Common myeloid progenitor, CD34-positive (primary cell): ENCODE data around the gene SGMS2.
"Not testable (repeated sequence)": the region's sequence is repeated elsewhere in the genome, so short reads cannot be mapped to it uniquely, and the experiment has no call there.

Experiments used
- CTCF ChIA-PET: fragments of 350-600 bp; sonication (Branson Sonifier 250); formaldehyde crosslinking; loops from one replicate; lab custom pipeline; 2021; ENCODE audit warnings: antibody characterized with exemption; lab: Charles Lee
- POLR2A ChIA-PET: fragments of 350-600 bp; sonication (Branson Sonifier 250); formaldehyde crosslinking; loops from one replicate; lab custom pipeline; 2021; ENCODE audit warnings: antibody characterized with exemption; lab: Charles Lee
- DNase-seq, 3 donors: peaks; one replicate each; pipeline versions ENCODE4 v3.0.0 to v3.0.0-alpha.2; 2013
- H3K27ac ChIP-seq, 2 experiments: 1 replicate in 1 of 2; 2 replicates in 1 of 2; pipeline ENCODE4 v1.7.0; 2013; ENCODE audit warnings: inconsistent platforms in 2 of 2, low read length in 2 of 2, mild to moderate bottlenecking in 2 of 2, low read depth in 1 of 2, moderate library complexity in 1 of 2; ENCODE audit not compliant: severe bottlenecking in 2 of 2, insufficient read depth in 1 of 2, poor library complexity in 1 of 2
- H3K27me3 ChIP-seq, 5 experiments: replicated peaks in 2 of 5; 1 replicate in 3 of 5; 2 replicates in 2 of 5; pipeline versions ENCODE4 v1.6.1 to v1.7.0; 2013; ENCODE audit warnings: low read length in 4 of 5, mild to moderate bottlenecking in 2 of 5, moderate library complexity in 2 of 5, inconsistent platforms in 1 of 5; ENCODE audit not compliant: insufficient read depth in 5 of 5, control insufficient read depth in 4 of 5
- H3K36me3 ChIP-seq, 4 experiments: 1 replicate in 2 of 4; 2 replicates in 2 of 4; pipeline versions ENCODE4 v1.6.1 to v1.7.0; 2013; ENCODE audit warnings: low read length in 3 of 4, control low read depth in 1 of 4, mild to moderate bottlenecking in 1 of 4; ENCODE audit not compliant: control insufficient read depth in 4 of 4, insufficient read depth in 4 of 4
- H3K4me1 ChIP-seq, 4 experiments: 1 replicate in 3 of 4; 2 replicates in 1 of 4; pipeline versions ENCODE4 v1.6.1 to v1.7.1; 2013; ENCODE audit warnings: low read length in 3 of 4, mild to moderate bottlenecking in 3 of 4, control low read depth in 1 of 4, inconsistent platforms in 1 of 4, moderate library complexity in 1 of 4; ENCODE audit not compliant: control insufficient read depth in 4 of 4, insufficient read depth in 4 of 4; ENCODE audit errors: control extremely low read depth in 1 of 4
- H3K4me3 ChIP-seq, 7 experiments: 1 replicate in 4 of 7; 2 replicates in 3 of 7; pipeline versions ENCODE4 v1.5.1 to v1.7.0; 2013; ENCODE audit warnings: mild to moderate bottlenecking in 7 of 7, low read length in 6 of 7, moderate library complexity in 6 of 7, inconsistent platforms in 2 of 7, low read depth in 2 of 7, control low read depth in 1 of 7; ENCODE audit not compliant: insufficient read depth in 4 of 7, control insufficient read depth in 1 of 7; ENCODE audit errors: extremely low read depth in 1 of 7
- H3K9me3 ChIP-seq, 5 experiments: 1 replicate in 4 of 5; 2 replicates in 1 of 5; pipeline versions ENCODE4 v1.6.1 to v1.7.1; 2013; ENCODE audit warnings: low read length in 4 of 5, mild to moderate bottlenecking in 2 of 5, inconsistent platforms in 1 of 5, low read depth in 1 of 5, moderate library complexity in 1 of 5; ENCODE audit not compliant: control insufficient read depth in 4 of 5, insufficient read depth in 2 of 5; ENCODE audit errors: control extremely low read depth in 1 of 5
- WGBS: methylation state at CpG from one replicate; pipeline ENCODE4 v1.1.5; 2013; ENCODE audit not compliant: insufficient coverage; 5-methylcytosine and 5-hydroxymethylcytosine counted together

Gene SGMS2

DNA sequence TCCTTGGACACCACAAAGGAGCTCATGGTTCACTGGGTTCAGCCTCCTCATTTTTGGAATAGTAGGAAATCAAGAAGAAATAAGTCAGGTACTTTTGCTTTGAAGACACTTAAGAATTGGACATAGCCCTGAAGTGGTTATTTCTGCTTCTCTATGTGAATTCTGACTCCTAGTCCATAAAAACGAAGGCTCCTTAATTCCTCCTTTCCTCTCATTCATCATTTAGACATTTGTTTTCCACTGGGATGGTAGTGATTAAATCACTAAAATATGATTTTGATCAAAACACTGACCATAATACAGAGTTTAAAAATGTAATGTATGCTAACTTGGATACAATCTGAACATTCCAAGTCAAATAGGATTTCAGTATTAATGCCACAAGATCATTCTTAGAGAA lies 71.9 kb downstream of the SGMS2 start:
- Histone ChIP-seq H3K4me3 (no peak overlapping the region), H3K27me3 (no peaks in the 10 kb centered on the region), H3K4me1 (no peaks in the 10 kb centered on the region), H3K36me3 (no peaks in the 10 kb centered on the region), H3K9me3 (no peaks in the 10 kb centered on the region), H3K27ac (no peak overlapping the region)
- WGBS, result no CpG with 5 or more reads among the region's 1 CpG
- no peak for DNase-seq
- POLR2A ChIA-PET, result no interaction called here
- CTCF ChIA-PET, result interaction anchor here (1.0 kb wide), 1 partner anchor 18 kb away, joined by 3 read pairs; no protein-coding TSS in a partner anchor

DNA sequence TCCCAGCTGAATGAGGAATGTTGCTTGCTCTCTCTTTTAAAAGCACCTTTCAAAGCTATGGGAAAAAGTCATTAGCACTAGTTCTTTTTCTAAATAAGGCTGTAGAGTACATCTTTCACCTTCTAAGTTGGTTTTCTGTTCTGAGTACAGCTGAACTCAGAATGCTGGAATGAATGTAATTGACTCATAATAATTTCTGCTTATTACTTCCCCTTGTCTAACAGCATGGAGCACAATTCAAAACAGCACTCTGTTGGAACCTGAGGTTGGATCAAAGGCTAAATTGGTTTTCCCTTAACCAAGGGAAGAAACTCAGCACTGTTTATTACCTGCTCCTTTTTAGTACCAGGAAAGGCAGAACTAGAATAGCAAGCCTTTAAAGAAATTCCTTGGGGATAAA lies 73.1 kb downstream of the SGMS2 start:
- ChIA-PET POLR2A (no interaction called here), CTCF (no interaction called here)
- H3K9me3 ChIP-seq, result no peaks in the 10 kb centered on the region
- no peak for DNase-seq
- no peaks in the 10 kb centered on the region for H3K4me1 ChIP-seq
- no peaks in the 10 kb centered on the region for H3K27me3 ChIP-seq
- H3K4me3 ChIP-seq, result no peak overlapping the region
- no peak overlapping the region for H3K27ac ChIP-seq
- no peaks in the 10 kb centered on the region for H3K36me3 ChIP-seq

DNA sequence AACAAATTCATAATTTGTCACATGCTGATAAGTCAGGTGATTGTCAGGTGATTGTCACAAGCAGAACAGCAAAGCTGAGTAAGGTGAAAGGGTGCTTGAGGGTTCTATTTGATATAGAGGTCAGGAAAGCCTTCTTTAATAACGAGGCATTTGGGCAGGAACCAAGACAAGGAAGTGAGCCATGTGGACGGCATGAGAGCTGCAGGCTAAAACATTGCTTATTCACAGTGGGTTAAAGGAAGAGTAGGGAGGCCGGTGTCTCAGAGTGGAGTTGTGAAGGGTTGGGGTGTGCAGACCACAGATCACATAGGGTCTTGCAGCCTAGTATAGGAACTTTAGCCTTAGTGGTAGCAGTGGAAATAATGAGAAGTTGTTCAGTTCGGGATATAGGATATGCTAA lies 75.3 kb downstream of the SGMS2 start:
- POLR2A ChIA-PET, result no interaction called here
- Histone ChIP-seq H3K36me3 (no peaks in the 10 kb centered on the region), H3K9me3 (no peaks in the 10 kb centered on the region), H3K27ac (no peak overlapping the region), H3K4me3 (no peak overlapping the region), H3K27me3 (no peaks in the 10 kb centered on the region), H3K4me1 (no peaks in the 10 kb centered on the region)
- DNase-seq, result no peak
- CTCF ChIA-PET, result interaction anchor here (0.9 kb wide), 1 partner anchor 14 kb away, joined by 3 read pairs; no protein-coding TSS in a partner anchor
- 100% methylated on average over 4 of the region's 4 CpGs for WGBS

DNA sequence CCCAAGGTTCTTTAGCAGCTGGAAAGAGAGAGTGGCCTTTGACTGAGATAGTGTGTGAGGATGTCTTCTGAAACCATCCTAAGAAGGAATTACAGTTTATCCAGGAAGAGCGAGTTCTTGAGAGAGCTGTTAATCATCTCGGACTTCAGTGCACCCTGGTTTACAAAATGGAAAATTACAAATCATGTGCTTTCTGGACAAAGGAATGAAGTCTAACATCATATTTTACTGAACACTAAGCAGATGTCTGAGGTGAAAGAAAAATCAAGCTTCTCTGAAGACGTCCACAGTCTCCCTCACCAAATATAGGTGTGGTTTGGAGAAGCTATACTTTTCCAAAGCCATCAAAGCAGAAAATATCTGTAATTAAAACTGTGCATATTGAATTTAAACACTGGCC lies 75.8 kb downstream of the SGMS2 start:
- Histone ChIP-seq H3K4me1 (no peaks in the 10 kb centered on the region), H3K36me3 (no peaks in the 10 kb centered on the region), H3K4me3 (no peak overlapping the region), H3K9me3 (no peaks in the 10 kb centered on the region), H3K27ac (no peak overlapping the region), H3K27me3 (no peaks in the 10 kb centered on the region)
- 100% methylated on average over 1 of the region's 3 CpGs for WGBS
- POLR2A ChIA-PET, result no interaction called here
- CTCF ChIA-PET, result interaction anchor here (0.9 kb wide), 1 partner anchor 15 kb away, joined by 3 read pairs; no protein-coding TSS in a partner anchor
- no peak for DNase-seq

DNA sequence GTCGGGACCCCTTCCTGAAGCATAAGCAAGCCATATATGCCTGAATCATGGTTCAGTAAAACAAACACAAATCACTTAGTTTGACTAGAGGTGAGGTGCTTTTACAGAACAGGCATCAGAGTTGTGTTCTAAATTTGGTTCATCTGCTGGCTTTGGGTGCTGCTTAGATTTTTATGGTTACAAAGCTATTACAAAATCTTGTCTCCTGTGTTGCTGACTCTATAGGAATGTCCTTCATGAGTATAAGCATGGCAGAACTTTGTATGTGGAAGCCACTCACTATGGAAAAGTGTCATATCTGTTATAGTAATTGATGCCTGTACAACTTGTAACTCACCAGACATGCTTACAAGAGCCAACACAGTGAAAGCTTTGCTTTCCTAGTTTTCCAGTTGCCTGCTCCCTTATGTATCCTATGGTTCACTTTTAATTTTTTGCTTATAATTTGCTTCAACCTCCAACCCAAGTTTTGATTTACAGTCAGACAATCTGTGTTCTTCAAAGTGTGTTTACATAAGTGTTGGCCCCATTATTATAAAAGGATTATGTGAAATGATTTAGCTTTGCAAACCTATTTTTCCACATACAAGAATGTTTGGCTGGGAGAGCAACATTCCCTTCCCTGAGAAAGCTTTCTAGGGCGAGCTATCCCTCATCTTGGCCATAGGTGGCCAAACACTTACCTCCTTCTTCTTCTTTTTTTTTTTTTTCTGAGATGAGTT lies 76.6 kb downstream of the SGMS2 start:
- Histone ChIP-seq H3K9me3 (no peaks in the 10 kb centered on the region), H3K36me3 (no peaks in the 10 kb centered on the region), H3K4me1 (no peaks in the 10 kb centered on the region), H3K27me3 (no peaks in the 10 kb centered on the region), H3K27ac (no peak overlapping the region), H3K4me3 (no peak overlapping the region)
- 100% methylated on average over 1 of the region's 2 CpGs for WGBS
- ChIA-PET CTCF (interaction anchor here (0.7 to 1.0 kb wide), 2 partner anchors 27 to 143 kb away, joined by 3 to 5 read pairs; no protein-coding TSS in a partner anchor), POLR2A (no interaction called here)
- no peak for DNase-seq

DNA sequence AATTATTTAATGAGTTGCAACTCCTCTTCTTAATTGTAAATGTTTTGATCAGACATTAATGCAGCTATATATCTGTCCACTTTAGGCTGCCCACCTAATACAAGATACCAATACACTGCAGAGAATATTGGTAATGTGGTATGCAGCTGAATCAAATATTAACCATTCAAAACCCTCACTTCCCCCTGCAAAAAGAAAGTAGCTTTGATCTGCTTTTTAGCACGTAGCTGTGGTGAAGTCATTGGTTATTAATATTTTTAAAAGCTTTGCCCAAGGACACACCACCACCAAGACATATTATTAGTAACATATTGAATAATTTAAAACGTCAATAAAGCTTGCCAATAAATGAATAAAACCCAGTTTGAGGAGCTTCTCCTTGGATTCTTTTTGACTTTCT lies 78.0 kb downstream of the SGMS2 start:
- ChIA-PET POLR2A (no interaction called here), CTCF (interaction anchor here (0.7 to 2.8 kb wide), 4 partner anchors 10 to 168 kb away, joined by 3 to 13 read pairs (median 4); no protein-coding TSS in a partner anchor)
- H3K4me3 ChIP-seq, result no peak overlapping the region

DNA sequence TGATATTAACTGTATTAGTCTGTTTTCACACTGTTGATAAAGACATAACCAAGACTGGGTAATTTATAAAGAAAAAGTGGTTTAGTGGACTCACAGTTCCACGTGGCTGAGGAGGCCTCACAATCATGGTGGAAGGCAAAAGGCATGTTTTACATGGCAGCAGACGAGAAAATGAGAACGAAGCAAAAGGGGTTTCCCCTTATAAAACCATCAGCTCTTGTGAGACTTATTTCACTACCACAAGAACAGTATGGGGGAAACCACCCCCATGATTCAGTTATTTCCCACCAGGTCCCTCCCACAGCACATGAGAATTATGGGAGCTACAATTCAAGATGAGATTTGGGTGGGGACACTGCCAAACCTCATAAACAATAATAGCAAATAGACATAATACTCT lies 80.3 kb downstream of the SGMS2 start:
- 87% methylated on average over 3 of the region's 3 CpGs for WGBS
- POLR2A ChIA-PET, H3K36me3 ChIP-seq, H3K9me3 ChIP-seq, DNase-seq, H3K4me1 ChIP-seq, H3K27ac ChIP-seq, H3K27me3 ChIP-seq, H3K4me3 ChIP-seq: not testable (repeated sequence)
- CTCF ChIA-PET, result interaction anchor here (1.2 to 2.8 kb wide), 2 partner anchors 12 to 147 kb away, joined by 3 to 13 read pairs; no protein-coding TSS in a partner anchor

More for the DNA sequence above, 78.0 kb downstream of the SGMS2 start:
- no peaks in the 10 kb centered on the region for H3K27me3 ChIP-seq
- no peaks in the 10 kb centered on the region for H3K4me1 ChIP-seq
- no peaks in the 10 kb centered on the region for H3K9me3 ChIP-seq
- WGBS, result 80% methylated on average over 1 of the region's 2 CpGs
- DNase-seq, result no peak
- H3K36me3 ChIP-seq, result no peaks in the 10 kb centered on the region
- H3K27ac ChIP-seq, result no peak overlapping the region
